HL-60/S4 treated with phorbol 12-myristate 13-acetate at 8.2 ng/mL for 4 days and 3 days (cell line): Measurements from ENCODE around the gene ZNF740.

Experiments used
- in situ Hi-C: fragments of 300-500 bp; cut with MboI; formaldehyde crosslinking; loops from 2 replicates; pipeline ENCODE4 v1.15.0; 2022; ENCODE audit warnings: low sequenced_read_pairs

Gene ZNF740

DNA sequence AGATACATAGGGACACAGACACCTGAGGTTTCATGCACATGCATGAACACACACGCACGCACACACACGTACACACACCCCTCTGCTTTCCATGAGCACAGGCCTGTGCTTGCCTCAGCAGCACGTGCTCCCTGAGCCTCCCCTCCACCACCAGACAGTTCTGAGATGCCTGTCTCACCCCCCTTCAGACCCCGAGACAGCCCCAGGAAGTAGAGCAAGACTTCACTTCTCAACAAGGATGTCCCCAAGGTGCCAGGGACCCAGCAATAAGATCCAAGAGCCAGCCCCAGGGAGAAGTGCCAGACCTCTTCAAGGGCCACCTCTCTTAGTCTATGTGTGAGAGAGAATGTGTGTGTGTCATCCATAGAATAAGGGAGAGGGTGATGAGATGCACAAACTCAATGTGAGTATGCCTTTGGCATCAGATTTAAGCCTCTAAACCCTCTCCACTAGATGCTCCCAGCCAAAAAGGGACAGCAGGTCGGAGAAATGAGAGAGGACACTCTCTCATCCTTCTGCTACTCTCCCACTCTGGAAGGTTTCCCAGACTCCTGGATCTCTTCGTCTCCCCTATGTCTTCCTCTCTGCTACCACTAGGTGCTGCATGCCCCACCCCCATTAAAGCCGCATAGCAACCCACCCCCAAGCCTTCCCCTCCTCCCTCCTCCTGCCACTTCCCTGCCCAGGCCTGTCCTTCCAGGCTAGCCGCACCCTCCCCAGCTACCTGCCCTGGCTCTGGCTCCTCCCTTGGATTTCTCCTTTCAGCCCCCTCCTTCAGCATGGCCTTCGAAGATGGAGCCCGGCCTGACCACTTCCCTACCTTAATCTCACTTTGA is 43.8 kb downstream of the ZNF740 start:
- in situ Hi-C loops: no loop called here

GRCh38 chr12:53224897-53225634 is 44.5 kb downstream of the ZNF740 start:
- in situ Hi-C loops: no loop called here

DNA sequence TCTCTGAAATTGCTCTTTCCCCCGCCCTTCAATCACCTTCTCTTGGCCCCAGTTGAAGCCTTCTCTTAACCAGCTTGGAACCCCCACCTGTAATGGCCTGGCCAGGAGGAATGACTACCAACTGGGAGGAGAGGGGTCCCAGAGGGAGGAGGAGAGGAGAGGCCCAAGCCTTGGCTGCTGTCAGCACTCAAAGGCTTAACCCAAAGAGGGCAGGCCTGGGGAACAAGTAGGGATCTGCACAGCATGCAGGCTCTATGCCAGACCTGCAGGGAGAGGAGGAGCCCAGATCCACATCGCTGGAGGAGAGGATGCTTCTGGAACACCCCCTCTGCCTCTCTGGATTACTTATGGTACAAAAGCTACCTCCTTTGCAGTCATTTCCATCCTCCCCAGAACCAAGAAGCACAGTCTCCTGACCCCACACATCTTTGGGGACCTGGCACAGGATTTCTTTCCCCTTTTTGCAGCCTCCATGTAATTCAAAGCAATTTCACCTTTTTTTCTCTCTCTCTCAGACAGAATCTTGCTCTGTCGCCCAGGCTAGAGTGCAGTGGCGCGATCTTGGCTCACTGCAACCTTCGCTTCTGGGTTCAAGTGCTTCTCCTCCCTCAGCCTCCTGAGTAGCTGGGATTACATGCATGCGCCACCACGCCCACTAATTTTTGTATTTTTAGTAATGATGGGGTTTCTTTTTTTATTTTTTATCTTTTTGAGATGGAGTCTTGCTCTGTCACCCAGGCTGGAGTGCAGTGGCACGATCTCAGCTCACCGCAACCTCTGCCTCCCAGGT is 45.3 kb downstream of the ZNF740 start:
- in situ Hi-C loops: no loop called here

DNA sequence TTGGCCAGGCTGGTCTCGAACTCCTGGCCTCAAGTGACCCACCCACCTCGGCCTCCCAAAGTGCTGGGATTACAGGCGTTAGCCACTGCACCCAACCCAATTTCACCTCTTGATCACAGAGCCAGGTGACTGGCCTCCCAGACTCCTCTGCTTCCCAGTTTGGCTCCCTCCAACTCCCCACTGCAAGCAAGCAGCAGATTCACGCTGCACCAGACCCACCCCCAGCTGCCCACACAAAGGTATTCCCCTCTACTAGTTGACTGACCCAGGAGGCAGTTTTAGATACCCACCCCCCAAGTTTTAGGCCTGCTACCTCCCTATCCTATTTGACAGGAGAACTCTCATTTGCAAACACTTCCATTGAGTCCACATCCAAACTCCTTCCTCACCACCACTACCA is 46.3 kb downstream of the ZNF740 start:
- in situ Hi-C loops: no loop called here

DNA sequence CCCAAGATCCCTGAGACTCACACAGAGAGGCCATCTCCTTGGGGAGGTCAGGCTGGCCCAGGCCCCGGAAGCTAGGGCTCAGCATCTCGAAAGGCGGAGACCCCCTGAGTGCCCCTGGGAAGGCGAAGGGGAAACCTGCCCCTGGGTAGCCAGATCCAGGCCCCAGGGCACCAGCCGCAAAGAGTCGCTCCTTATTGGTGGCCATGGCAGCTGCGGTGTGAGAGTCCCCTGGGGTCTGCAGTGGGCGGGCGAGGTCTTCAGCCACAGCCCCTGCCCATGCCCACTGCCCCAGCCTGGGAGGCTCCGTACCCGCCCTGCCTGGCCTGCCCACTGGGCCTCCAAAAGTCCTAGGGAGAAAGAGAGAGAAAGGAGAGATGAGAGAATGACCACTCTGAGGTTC is 46.8 kb downstream of the ZNF740 start:
- in situ Hi-C loops: no loop called here

GRCh38 chr12:53227836-53228235 is 47.3 kb downstream of the ZNF740 start:
- in situ Hi-C loops: no loop called here

- in situ Hi-C loops: no loop called here
These were observed 48.9 kb downstream of the ZNF740 start for GRCh38 chr12:53229454-53229853.

DNA sequence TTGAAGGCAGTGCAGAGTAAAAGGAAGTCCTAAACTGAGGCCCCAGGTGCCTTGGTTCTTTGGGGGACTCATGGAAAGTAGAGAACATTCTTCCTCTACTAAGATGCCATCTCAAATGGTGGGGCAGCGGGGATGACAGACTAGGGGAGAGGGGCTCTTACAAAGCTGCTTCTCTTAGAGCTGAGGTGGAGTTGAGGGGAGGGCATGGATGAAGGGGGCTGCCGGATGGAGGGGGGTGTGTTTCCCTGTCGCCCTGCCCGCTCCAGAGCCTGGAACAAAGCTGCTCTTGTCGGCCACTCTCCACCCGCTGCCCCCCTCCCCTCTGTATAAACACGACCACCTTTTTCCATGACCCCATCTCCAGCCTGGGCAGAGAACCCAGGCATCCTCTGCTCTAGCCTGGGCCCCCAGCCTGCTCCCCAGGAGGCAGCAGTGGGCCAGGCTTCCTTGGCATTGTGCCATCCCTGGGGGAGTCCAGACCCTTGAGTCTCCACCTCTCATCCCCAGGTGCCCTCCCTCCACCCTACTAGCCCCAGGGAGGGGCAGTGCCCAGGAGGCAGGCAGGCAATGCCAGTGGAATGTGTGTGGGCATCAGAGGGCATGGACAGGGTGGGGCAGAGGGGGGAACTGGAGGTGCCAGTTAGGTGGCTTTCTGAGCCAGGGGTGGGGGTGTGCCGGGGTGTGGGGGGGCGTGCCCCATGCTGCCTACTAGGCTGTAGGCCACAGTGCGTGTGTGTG is 49.8 kb downstream of the ZNF740 start:
- in situ Hi-C loops: no loop called here

DNA sequence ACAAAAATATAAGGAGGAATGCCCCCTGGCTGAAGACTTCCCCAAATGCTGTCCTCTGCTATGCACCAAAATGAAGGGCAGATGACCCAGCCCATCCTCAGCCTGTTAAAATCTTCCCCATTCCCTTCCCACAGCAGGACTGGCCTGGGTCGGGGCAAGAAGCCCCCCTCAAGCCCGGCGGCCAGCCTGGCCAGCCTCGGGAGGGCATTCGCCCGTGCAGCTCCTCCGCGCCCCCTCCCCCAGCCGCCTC is 51.1 kb downstream of the ZNF740 start:
- in situ Hi-C loops: no loop called here

GRCh38 chr12:53231921-53232645 is 51.6 kb downstream of the ZNF740 start, which contains the start of gene RARG:
Gene RARG, minus strand, starts transcription at chr12:53232209. Its CDS starts 4,664 bp downstream, at chr12:53227545.
- in situ Hi-C loops: no loop called here

DNA sequence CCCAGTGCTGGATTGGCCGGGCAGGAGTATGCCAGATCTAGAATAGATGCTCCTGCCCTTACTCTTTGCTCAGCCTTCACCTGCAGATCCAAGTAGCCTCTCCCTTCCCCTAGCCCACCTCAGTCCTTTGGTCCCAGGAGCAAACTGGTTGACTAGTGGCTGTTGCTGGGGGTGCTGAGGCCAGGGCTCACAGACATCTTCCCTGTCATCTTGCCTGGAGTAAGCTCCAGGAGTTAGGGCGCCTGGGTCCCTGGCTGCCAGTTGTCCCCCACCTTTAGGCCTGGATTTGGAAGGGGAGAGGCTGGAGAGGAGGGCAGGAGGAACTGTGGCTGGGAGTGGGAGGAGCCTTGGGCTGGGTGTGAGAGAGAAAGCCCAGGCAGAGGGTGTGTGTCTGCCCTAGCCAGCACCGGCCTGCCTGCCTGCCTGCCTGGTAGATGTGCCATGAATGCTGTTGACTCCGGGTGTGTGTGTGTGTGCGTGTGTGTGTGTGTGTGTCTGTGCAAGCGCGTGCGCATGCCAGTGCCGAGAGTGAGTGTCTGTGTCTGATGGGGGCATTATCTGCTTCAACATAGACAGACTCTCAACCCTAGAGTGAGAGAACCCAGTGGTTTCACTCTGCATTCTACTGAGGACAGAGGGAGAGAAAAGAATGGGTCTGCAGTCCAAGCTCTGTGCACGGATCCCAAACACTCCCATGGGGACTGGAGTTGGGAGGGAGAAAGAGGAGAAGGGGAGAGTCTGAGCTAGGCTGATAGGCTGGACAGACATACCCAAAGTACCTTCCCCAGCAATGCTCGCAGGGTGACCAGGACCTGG is 52.3 kb downstream of the ZNF740 start:
- in situ Hi-C loops: no loop called here

DNA sequence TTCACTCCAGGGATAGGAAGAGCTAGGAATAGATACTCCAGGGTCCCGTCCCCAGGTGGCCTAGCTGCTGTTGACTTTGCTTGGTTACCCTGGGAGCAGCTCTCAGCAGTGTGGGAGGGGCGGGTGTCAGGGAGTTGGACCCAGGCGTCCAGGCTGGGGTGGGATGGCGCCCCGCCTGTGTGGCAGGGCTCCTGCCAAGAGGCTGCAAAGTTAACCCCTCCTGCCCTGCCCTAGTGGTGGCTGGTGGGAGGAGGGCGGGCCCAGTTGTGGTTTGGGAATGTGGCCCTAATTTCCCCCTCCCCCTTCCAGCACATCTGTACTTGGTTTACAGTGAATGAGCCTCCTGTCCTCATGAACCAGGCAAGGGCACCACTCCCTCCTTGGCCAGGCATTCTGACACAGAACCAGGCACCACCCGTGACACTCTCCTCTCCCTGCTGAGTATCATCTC is 53.2 kb downstream of the ZNF740 start:
- in situ Hi-C loops: no loop called here

DNA sequence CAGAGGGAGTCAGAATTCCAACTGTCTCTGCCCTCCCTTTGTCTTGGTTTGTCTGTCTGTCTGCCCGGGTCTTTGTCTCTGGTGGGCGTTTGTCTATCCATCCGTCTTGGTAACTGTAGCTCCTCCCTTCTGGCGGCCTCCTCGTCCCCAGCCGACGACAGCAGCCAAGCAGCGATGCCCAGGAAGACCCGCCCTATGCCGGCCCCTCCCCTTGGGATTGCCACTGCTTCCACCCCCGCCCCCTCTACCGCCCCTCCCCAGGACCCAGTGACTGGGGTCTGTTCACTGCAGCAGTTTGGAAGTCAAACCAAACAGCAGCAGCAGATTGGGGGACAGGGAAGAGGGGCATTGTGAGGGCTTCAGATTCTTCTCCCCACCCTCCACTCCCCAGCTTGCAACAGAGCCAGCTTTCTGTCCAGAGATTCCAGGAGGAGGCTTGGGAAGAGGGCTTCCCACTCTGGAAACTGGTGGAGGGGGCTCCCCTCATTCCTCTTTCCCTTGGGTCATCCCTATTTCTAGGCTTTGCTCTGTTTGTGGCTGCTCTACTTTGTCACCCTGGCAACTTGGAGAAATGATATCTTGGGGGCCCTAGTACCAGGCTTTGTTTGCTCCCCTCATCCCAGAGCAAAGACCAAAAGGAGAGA is 53.9 kb downstream of the ZNF740 start:
- in situ Hi-C loops: no loop called here

GRCh38 chr12:53235164-53235563 is 54.6 kb downstream of the ZNF740 start:
- in situ Hi-C loops: no loop called here

GRCh38 chr12:53235742-53236442 is 55.4 kb downstream of the ZNF740 start:
- in situ Hi-C loops: no loop called here

DNA sequence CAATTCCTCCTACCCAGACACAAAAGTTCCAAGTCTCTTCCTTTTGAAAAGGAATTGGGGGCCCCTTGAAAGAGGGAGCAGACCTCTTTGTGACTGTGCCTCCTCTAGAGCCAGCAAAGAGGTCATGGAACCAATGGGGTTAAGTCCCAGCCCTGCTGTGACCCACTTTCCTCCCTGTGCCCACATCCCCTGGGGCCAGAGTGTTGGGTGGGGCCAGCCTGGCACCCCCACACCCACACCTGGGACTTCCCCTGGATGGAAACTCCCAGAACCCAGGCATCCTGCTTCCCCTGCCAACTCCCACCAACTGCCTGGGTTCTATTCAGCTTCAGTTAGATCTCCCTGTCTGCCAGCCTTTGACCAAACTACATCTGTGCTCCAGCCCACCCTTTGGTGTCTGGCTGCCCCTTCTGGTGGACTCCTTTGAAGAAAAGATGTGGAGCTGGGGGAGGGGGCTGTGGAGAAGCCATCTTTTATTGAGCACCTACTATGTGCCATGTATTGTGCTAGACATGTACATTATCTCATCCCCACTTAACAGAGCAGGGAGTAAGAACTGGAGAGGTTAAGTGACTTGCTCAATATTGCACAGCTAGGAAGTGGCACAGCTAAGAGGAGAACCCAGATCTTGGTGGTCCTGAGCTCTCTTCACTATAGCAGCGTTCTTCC is 56.1 kb downstream of the ZNF740 start:
- in situ Hi-C loops: no loop called here

DNA sequence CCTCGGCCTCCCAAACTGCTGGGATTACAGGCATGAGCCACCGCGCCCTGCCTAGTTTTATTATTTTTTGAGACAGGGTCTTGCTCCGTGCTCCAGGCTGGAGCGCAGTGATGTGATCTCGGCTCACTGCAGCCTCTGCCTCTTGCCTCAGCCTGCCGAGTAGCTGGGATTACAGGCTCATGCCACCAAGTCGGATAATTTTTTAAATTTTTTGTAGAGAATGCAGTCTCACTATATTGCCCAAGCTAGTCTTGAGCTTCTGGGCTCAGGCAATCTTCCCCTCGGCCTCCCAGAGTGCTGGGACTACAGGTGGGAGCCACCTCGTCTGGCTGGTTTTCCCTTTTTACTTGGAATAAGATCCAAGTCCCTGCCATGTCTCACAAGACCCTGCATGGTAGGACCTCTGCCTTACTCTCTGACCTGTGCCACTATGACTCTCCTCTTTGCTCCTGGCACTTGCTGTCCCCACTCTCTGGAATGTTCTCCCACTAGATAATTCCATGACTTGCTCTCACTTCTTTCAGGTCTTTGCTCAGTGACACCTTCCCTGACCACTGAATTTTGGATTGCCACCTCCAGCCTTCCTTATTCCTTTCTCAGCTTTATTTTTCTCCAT is 59.2 kb downstream of the ZNF740 start:
- in situ Hi-C loops: no loop called here
